GM23338 (cell line): ENCODE results near the gene FBXO11. TPM values are rescaled to one million over a fixed set of nuclear protein-coding genes. Genes with fewer than 3 reads are reported as not detected.

Experiments used
- ATAC-seq: fragments of 200-7000 bp; cut with Tn5 transposase; 3 replicates; pipeline ENCODE4 v1.9.1; 2020
- DNase-seq: peaks from one replicate; pipeline ENCODE4 v3.0.0-alpha.2; 2015; ENCODE audit warnings: low spot score
- H2AFZ ChIP-seq: fragments of 200-600 bp; sonication (generic); 2 replicates; pipeline ENCODE4 v1.8.0; 2016; ENCODE audit warnings: antibody characterized with exemption, mild to moderate bottlenecking, moderate library complexity
- H3F3A ChIP-seq: fragments of 200-600 bp; sonication (generic); replicated peaks from 2 replicates; pipeline ENCODE4 v1.8.0; 2017; ENCODE audit warnings: antibody characterized with exemption, mixed run types, low read depth
- H3K27ac ChIP-seq: fragments of 200-600 bp; sonication (generic); 2 replicates; pipeline ENCODE4 v1.6.1; 2016; ENCODE audit warnings: low read depth
- H3K27me3 ChIP-seq: fragments of 200-600 bp; sonication (generic); 2 replicates; pipeline ENCODE4 v1.8.0; 2016; ENCODE audit warnings: mild to moderate bottlenecking, mixed run types, moderate library complexity; ENCODE audit not compliant: insufficient read depth
- H3K36me3 ChIP-seq: fragments of 200-600 bp; sonication (generic); 2 replicates; pipeline ENCODE4 v1.8.0; 2016; ENCODE audit warnings: mild to moderate bottlenecking; ENCODE audit not compliant: insufficient read depth
- H3K4me1 ChIP-seq: fragments of 200-600 bp; sonication (generic); 2 replicates; pipeline ENCODE4 v1.8.0; 2016; ENCODE audit warnings: mild to moderate bottlenecking, moderate library complexity; ENCODE audit not compliant: insufficient read depth
- H3K4me2 ChIP-seq: fragments of 200-600 bp; sonication (generic); 2 replicates; pipeline ENCODE4 v1.7.1; 2017; ENCODE audit warnings: mixed run types
- H3K4me3 ChIP-seq: fragments of 200-600 bp; sonication (generic); 2 replicates; pipeline ENCODE4 v1.6.1; 2016; ENCODE audit warnings: mixed run types
- H3K79me2 ChIP-seq: fragments of 200-600 bp; sonication (generic); replicated peaks from 2 replicates; pipeline ENCODE4 v1.8.0; 2017; ENCODE audit warnings: mild to moderate bottlenecking; ENCODE audit not compliant: insufficient read depth
- H3K9me2 ChIP-seq: fragments of 200-600 bp; sonication (generic); 2 replicates; pipeline ENCODE4 v1.8.0; 2017; ENCODE audit not compliant: insufficient read depth
- H4K20me1 ChIP-seq: fragments of 200-600 bp; sonication (generic); replicated peaks from 2 replicates; pipeline ENCODE4 v1.8.0; 2017; ENCODE audit warnings: mild to moderate bottlenecking; ENCODE audit not compliant: insufficient read depth
- H3K27ac Mint-ChIP-seq: 2 replicates; pipeline ENCODE4 v1.8.0; 2020; ENCODE audit warnings: inconsistent platforms, mild to moderate bottlenecking, moderate library complexity, mixed read lengths
- H3K27me3 Mint-ChIP-seq: 3 replicates; pipeline ENCODE4 v1.8.0; 2022; ENCODE audit warnings: low read depth, mild to moderate bottlenecking, moderate library complexity, mixed read lengths, inconsistent platforms; ENCODE audit not compliant: insufficient read depth, poor library complexity
- H3K36me3 Mint-ChIP-seq: 3 replicates; pipeline ENCODE4 v1.8.0; 2021; ENCODE audit warnings: low read depth, mild to moderate bottlenecking, inconsistent platforms, moderate library complexity, mixed read lengths
- H3K4me1 Mint-ChIP-seq: 3 replicates; pipeline ENCODE4 v1.8.0; 2020; ENCODE audit warnings: mild to moderate bottlenecking, inconsistent platforms, mixed read lengths
- H3K4me3 Mint-ChIP-seq: 3 replicates; pipeline ENCODE4 v1.8.0; 2021; ENCODE audit warnings: moderate library complexity, mild to moderate bottlenecking, inconsistent platforms, mixed read lengths
- H3K9me3 Mint-ChIP-seq: 3 replicates; pipeline ENCODE4 v1.8.0; 2020; ENCODE audit warnings: moderate library complexity, mild to moderate bottlenecking, inconsistent platforms, mixed read lengths
- CREB1 ChIP-seq: fragments of 250-450 bp; sonication (Bioruptor Pico); IDR thresholded peaks from 2 replicates; pipeline ENCODE4 v1.5.0; 2020; ENCODE audit warnings: low read depth, mild to moderate bottlenecking, moderate library complexity
- CTCF ChIP-seq, 2 experiments: fragments of 200-600 bp in 1 of 2; sonication (generic) in 1 of 2; conservative IDR thresholded peaks; 2 replicates each; pipeline versions ENCODE4 v1.5.1 to v1.6.1; 2016 to 2017; ENCODE audit warnings: antibody characterized with exemption in 2 of 2, low read depth in 2 of 2, mild to moderate bottlenecking in 2 of 2, moderate library complexity in 1 of 2
- ETS1 ChIP-seq: IDR thresholded peaks from 2 replicates; pipeline ENCODE4 v1.6.1; 2016; ENCODE audit warnings: antibody characterized with exemption
- EZH2 ChIP-seq: fragments of 200-600 bp; sonication (generic); IDR thresholded peaks from one replicate; pipeline ENCODE4 v1.8.0; 2017; ENCODE audit warnings: antibody characterized with exemption, mild to moderate bottlenecking, low read depth; ENCODE audit not compliant: unreplicated experiment
- EZH2phosphoT487 ChIP-seq: fragments of 200-600 bp; sonication (generic); IDR thresholded peaks from one replicate; pipeline ENCODE4 v1.8.1; 2018; ENCODE audit warnings: antibody characterized with exemption; ENCODE audit not compliant: unreplicated experiment
- JUNB ChIP-seq: IDR thresholded peaks from one replicate; pipeline ENCODE4 v1.6.1; 2016; ENCODE audit warnings: antibody characterized with exemption; ENCODE audit not compliant: unreplicated experiment
- NANOG ChIP-seq: IDR thresholded peaks from 2 replicates; pipeline ENCODE4 v1.6.1; 2016; ENCODE audit warnings: antibody characterized with exemption, borderline replicate concordance
- POLR2AphosphoS5 ChIP-seq: IDR thresholded peaks from 2 replicates; pipeline ENCODE4 v1.6.1; 2016; ENCODE audit warnings: antibody characterized with exemption, low read depth
- REST ChIP-seq: IDR thresholded peaks from one replicate; pipeline ENCODE4 v1.6.1; 2018; ENCODE audit warnings: antibody characterized with exemption; ENCODE audit not compliant: unreplicated experiment
- STAT1 ChIP-seq: IDR thresholded peaks from one replicate; pipeline ENCODE4 v1.6.1; 2016; ENCODE audit warnings: antibody characterized with exemption; ENCODE audit not compliant: unreplicated experiment
- ZNF114 ChIP-seq: fragments of 250-450 bp; sonication (Bioruptor Pico); IDR thresholded peaks from 2 replicates; pipeline ENCODE4 v1.5.0; 2020; ENCODE audit warnings: mild to moderate bottlenecking, moderate library complexity
- ZNF331 ChIP-seq: fragments of 250-450 bp; sonication (Bioruptor Pico); IDR thresholded peaks from 2 replicates; pipeline ENCODE4 v1.5.0; 2020; ENCODE audit warnings: low read depth, mild to moderate bottlenecking, moderate library complexity
- ZNF462 ChIP-seq: fragments of 250-450 bp; sonication (Bioruptor Pico); IDR thresholded peaks from 2 replicates; pipeline ENCODE4 v1.5.0; 2020; ENCODE audit warnings: mild to moderate bottlenecking, moderate library complexity
- polyA plus RNA-seq: library from polyadenylated mRNA; unstranded; fragments of >200 nt; fragmentation: Nextera tagmentation; extraction: Ambion mirVana; gene quantifications from 2 replicates; pipeline ENCODE4 v1.2.1, GENCODE V29; 2016
- total RNA-seq: library from RNA; depleted of rRNA; stranded (reverse); fragments of >200 nt; shearing (Covaris generic); gene quantifications from 2 replicates; pipeline ENCODE4 v1.2.3, GENCODE V29; 2014

The FBXO11 gene
- total and polyA plus RNA-seq, 2 experiments from 2014 or later, result 21.5 to 52.7 TPM

GRCh38 chr2:47893771-47894170 is 12.5 kb downstream of the FBXO11 start:
- H3K4me3 ChIP-seq, result no peak overlapping the region
- ATAC-seq (no peak), DNase-seq (no peak)
- peaks cover 29% of the 10 kb centered on the region for H4K20me1 ChIP-seq
- no peaks in the 10 kb centered on the region for H3K27me3 ChIP-seq
- Mint-ChIP-seq H3K36me3 (no peaks in the 10 kb centered on the region), H3K4me3 (no peak overlapping the region), H3K27me3 (no peaks in the 10 kb centered on the region), H3K9me3 (no peaks in the 10 kb centered on the region), H3K4me1 (peaks cover 48% of the 10 kb centered on the region), H3K27ac (no peak overlapping the region)
- no peaks in the 10 kb centered on the region for H3K9me2 ChIP-seq
- H2AFZ ChIP-seq, result no peak overlapping the region
- no peaks in the 10 kb centered on the region for H3K36me3 ChIP-seq
- H3K4me1 ChIP-seq, result peaks cover 35% of the 10 kb centered on the region
- no peak overlapping the region for H3K4me2 ChIP-seq
- peaks cover 100% of the 10 kb centered on the region for H3K79me2 ChIP-seq
- H3F3A ChIP-seq, result no peaks in the 10 kb centered on the region
- TF ChIP-seq JUNB (no peak), EZH2 (no peak), STAT1 (no peak), REST (no peak), ETS1 (no peak), NANOG (no peak), CTCF (conservative IDR thresholded peaks at IDR 0.05; ENCODE audit: low read depth in 2 of 2) (no peak), EZH2phosphoT487 (no peak), ZNF462 (no peak), CREB1 (CRISPR knock-in tag) (no peak), ZNF114 (CRISPR knock-in tag) (no peak), POLR2AphosphoS5 (no peak), ZNF331 (no peak)
- no peak overlapping the region for H3K27ac ChIP-seq
